GM21737 (cell line): ENCODE data around the gene MYLIP.
"Not testable (repeated sequence)": the region's sequence is repeated elsewhere in the genome, so short reads cannot be mapped to it uniquely, and the experiment has no call there.

Experiments
- ATAC-seq: cut with Tn5 transposase; IDR thresholded peaks from one replicate; pipeline ENCODE4 v1.9.1; 2021; ENCODE audit warnings: mild to moderate bottlenecking, moderate library complexity; ENCODE audit not compliant: unreplicated experiment

The MYLIP gene

GRCh38 chr6:16168858-16169257, 40.0 kb downstream of the MYLIP start:
- ATAC-seq: no peak

GRCh38 chr6:16171400-16171799, 42.5 kb downstream of the MYLIP start:
- no peak for ATAC-seq

- ATAC-seq: no peak
Measured at GRCh38 chr6:16173167-16173940, 44.5 kb downstream of the MYLIP start.

GRCh38 chr6:16174416-16175078, 45.7 kb downstream of the MYLIP start:
- no peak for ATAC-seq

- not testable (repeated sequence) for ATAC-seq
Measured at GRCh38 chr6:16176600-16176999, 47.7 kb downstream of the MYLIP start.

GRCh38 chr6:16177881-16178280, 49.0 kb downstream of the MYLIP start:
- no peak for ATAC-seq

- ATAC-seq: no peak
Measured at GRCh38 chr6:16178351-16178750, 49.5 kb downstream of the MYLIP start.

- no peak for ATAC-seq
Measured at GRCh38 chr6:16179063-16179462, 50.2 kb downstream of the MYLIP start.

GRCh38 chr6:16179970-16180431, 51.1 kb downstream of the MYLIP start:
- no peak for ATAC-seq

- no peak for ATAC-seq
Measured at GRCh38 chr6:16180696-16181438, 52.0 kb downstream of the MYLIP start.

GRCh38 chr6:16181439-16182297, 52.8 kb downstream of the MYLIP start:
- no peak for ATAC-seq

GRCh38 chr6:16183187-16183664, 54.3 kb downstream of the MYLIP start:
- no peak for ATAC-seq

GRCh38 chr6:16184129-16184528, 55.2 kb downstream of the MYLIP start:
- ATAC-seq: no peak

GRCh38 chr6:16184551-16184950, 55.7 kb downstream of the MYLIP start:
- ATAC-seq: no peak

GRCh38 chr6:16187176-16187575, 58.3 kb downstream of the MYLIP start:
- ATAC-seq: no peak

- no peak for ATAC-seq
Measured at GRCh38 chr6:16190214-16190613, 61.3 kb downstream of the MYLIP start.

- no peak for ATAC-seq
Measured at GRCh38 chr6:16196260-16196983, 67.5 kb downstream of the MYLIP start.

GRCh38 chr6:16196984-16197546, 68.2 kb downstream of the MYLIP start:
- ATAC-seq: no peak
